IMR-90 (cell line): ENCODE measurements around the gene CCNO. TPM values are rescaled to one million over a fixed set of nuclear protein-coding genes. Genes with fewer than 3 reads are reported as not detected.

Experiments used
- ATAC-seq: fragments of 200-7000 bp; cut with Tn5 transposase; 2 replicates; pipeline ENCODE4 v1.9.1; 2020; ENCODE audit warnings: low read depth, mild to moderate bottlenecking, moderate library complexity
- BruUV-seq: library from RNA; stranded (reverse); fragments of 400-500 nt; replicated peaks from 2 replicates; lab custom pipeline; 2021; lab: Mats Ljungman, UMichigan
- CTCF ChIA-PET: fragments of 300-600 bp; formaldehyde crosslinking; extraction: SDS; loops from one replicate; lab custom pipeline; 2021; ENCODE audit warnings: antibody characterized with exemption; lab: Yijun Ruan, JAX
- POLR2A ChIA-PET: fragments of 300-600 bp; sonication (Branson Sonifier 250); formaldehyde crosslinking; loops from one replicate; lab custom pipeline; 2022; ENCODE audit warnings: antibody characterized with exemption; ENCODE audit not compliant: unreplicated experiment; lab: Charles Lee
- DNase-seq: peaks from one replicate; pipeline ENCODE4 v3.0.0; 2013
- H2AFZ ChIP-seq: replicated peaks from 2 replicates; pipeline ENCODE3; 2013; ENCODE audit warnings: low read length, mild to moderate bottlenecking; ENCODE audit not compliant: poor library complexity
- H2AK5ac ChIP-seq: 2 replicates; pipeline ENCODE4 v1.6.1; 2013; ENCODE audit warnings: low read depth, low read length, inconsistent platforms
- H2AK9ac ChIP-seq: replicated peaks from 2 replicates; pipeline ENCODE3; 2013; ENCODE audit warnings: mild to moderate bottlenecking, low read depth, low read length, moderate library complexity; ENCODE audit not compliant: poor library complexity
- H2BK120ac ChIP-seq: 2 replicates; pipeline ENCODE4 v1.6.1; 2013; ENCODE audit warnings: low read depth, low read length, inconsistent platforms
- H2BK15ac ChIP-seq: 3 replicates; pipeline ENCODE4 v1.6.1; 2013; ENCODE audit warnings: low read depth, low read length, inconsistent platforms
- H2BK20ac ChIP-seq: 2 replicates; pipeline ENCODE4 v1.6.1; 2013; ENCODE audit warnings: low read depth, mild to moderate bottlenecking, inconsistent platforms, low read length, moderate library complexity
- H2BK5ac ChIP-seq: 2 replicates; pipeline ENCODE4 v1.6.1; 2013; ENCODE audit warnings: mild to moderate bottlenecking, low read depth, low read length, inconsistent platforms; ENCODE audit not compliant: poor library complexity, severe bottlenecking
- H3K14ac ChIP-seq: replicated peaks from 2 replicates; pipeline ENCODE4 v1.6.1; 2013; ENCODE audit warnings: low read depth, low read length, inconsistent platforms
- H3K18ac ChIP-seq: 2 replicates; pipeline ENCODE4 v1.6.1; 2013; ENCODE audit warnings: low read depth, low read length, control low read depth
- H3K23ac ChIP-seq: 2 replicates; pipeline ENCODE4 v1.6.1; 2013; ENCODE audit warnings: low read depth, low read length, inconsistent platforms
- H3K27ac ChIP-seq: 2 replicates; pipeline ENCODE4 v1.5.1; 2013; ENCODE audit warnings: mild to moderate bottlenecking, control low read depth, low read length; ENCODE audit not compliant: insufficient read depth
- H3K27me3 ChIP-seq: 2 replicates; pipeline ENCODE4 v1.6.1; 2013; ENCODE audit warnings: low read length; ENCODE audit not compliant: control insufficient read depth, insufficient read depth
- H3K36me3 ChIP-seq: 2 replicates; pipeline ENCODE4 v1.6.1; 2013; ENCODE audit warnings: low read length, mixed read lengths; ENCODE audit not compliant: control insufficient read depth, insufficient read depth
- H3K4ac ChIP-seq: 2 replicates; pipeline ENCODE4 v1.6.1; 2013; ENCODE audit warnings: low read depth, low read length, inconsistent platforms
- H3K4me1 ChIP-seq: 2 replicates; pipeline ENCODE4 v1.6.1; 2013; ENCODE audit warnings: low read length, mixed read lengths; ENCODE audit not compliant: control insufficient read depth, insufficient read depth
- H3K4me2 ChIP-seq: 2 replicates; pipeline ENCODE4 v1.6.1; 2013; ENCODE audit warnings: low read depth, mild to moderate bottlenecking, control low read depth, low read length, moderate library complexity
- H3K4me3 ChIP-seq: 2 replicates; pipeline ENCODE4 v1.5.1; 2013; ENCODE audit warnings: low read depth, mild to moderate bottlenecking, control low read depth, low read length, moderate library complexity; ENCODE audit not compliant: insufficient read depth
- H3K56ac ChIP-seq: 2 replicates; pipeline ENCODE4 v1.6.1; 2013; ENCODE audit warnings: low read length, inconsistent platforms; ENCODE audit not compliant: insufficient read depth; ENCODE audit errors: extremely low read depth
- H3K79me1 ChIP-seq, 2 experiments: 2 replicates each; pipeline ENCODE4 v1.6.1; 2013; ENCODE audit warnings: low read length in 2 of 2, inconsistent platforms in 1 of 2, low read depth in 1 of 2
- H3K9ac ChIP-seq: 2 replicates; pipeline ENCODE4 v1.6.1; 2013; ENCODE audit warnings: low read depth, low read length, control low read depth
- H3K9me1 ChIP-seq: 2 replicates; pipeline ENCODE4 v1.6.1; 2013; ENCODE audit warnings: low read length, inconsistent platforms; ENCODE audit not compliant: insufficient read depth
- H3K9me3 ChIP-seq: 2 replicates; pipeline ENCODE4 v1.6.1; 2013; ENCODE audit warnings: low read length; ENCODE audit not compliant: control insufficient read depth, insufficient read depth
- H4K20me1 ChIP-seq: 2 replicates; pipeline ENCODE4 v1.6.1; 2013; ENCODE audit warnings: low read length, inconsistent platforms; ENCODE audit not compliant: insufficient read depth
- H4K5ac ChIP-seq: 2 replicates; pipeline ENCODE4 v1.6.1; 2013; ENCODE audit warnings: mild to moderate bottlenecking, low read depth, low read length, control low read depth
- H4K8ac ChIP-seq, 2 experiments: 2 replicates each; pipeline ENCODE4 v1.6.1; 2013; ENCODE audit warnings: low read depth in 2 of 2, low read length in 2 of 2, control low read depth in 1 of 2, inconsistent platforms in 1 of 2
- H4K91ac ChIP-seq: 2 replicates; pipeline ENCODE4 v1.6.1; 2013; ENCODE audit warnings: low read depth, low read length, inconsistent platforms; ENCODE audit not compliant: insufficient read depth
- CHD1 ChIP-seq: IDR thresholded peaks from 2 replicates; pipeline ENCODE4 v1.6.1; 2012; ENCODE audit warnings: low read depth, low read length, improper control_type of control experiment
- POLR2A ChIP-seq: IDR thresholded peaks from 2 replicates; pipeline ENCODE4 v1.6.1; 2012; ENCODE audit warnings: mild to moderate bottlenecking, low read depth, low read length
- RAD21 ChIP-seq: IDR thresholded peaks from 2 replicates; pipeline ENCODE4 v1.6.1; 2012; ENCODE audit warnings: low read length, improper control_type of control experiment
- WGBS, 2 experiments: methylation state at CpG; one replicate each; pipeline versions ENCODE4 v1.1.5 to v1.1.7; 2013; ENCODE audit warnings: missing lambda C conversion rate in 2 of 2; ENCODE audit not compliant: insufficient read length in 1 of 2; ENCODE audit errors: extremely low coverage in 2 of 2; 5-methylcytosine and 5-hydroxymethylcytosine counted together
- dilution Hi-C: fragments of 300-500 bp; cut with HindIII; formaldehyde crosslinking; loops from one replicate; pipeline ENCODE4 v1.14.3; 2018; ENCODE audit warnings: low sequenced_read_pairs; ENCODE audit not compliant: unreplicated experiment
- in situ Hi-C: fragments of 300-500 bp; cut with MboI; formaldehyde crosslinking; loops from 3 replicates; pipeline ENCODE4 v1.14.3; 2019; ENCODE audit warnings: low sequenced_read_pairs, inconsistent platforms, mixed read lengths
- intact Hi-C: fragments of 100-400 bp; cut with micrococcal nuclease; formaldehyde crosslinking; loops from 2 replicates; pipeline ENCODE4 v1.10.0; 2022
- polyA plus RNA-seq, 3 experiments: library from polyadenylated mRNA; depleted of rRNA; stranded (reverse); fragments of >200 nt; gene quantifications; 2 replicates each; pipeline ENCODE4 v1.2.3, GENCODE V29; 2012; ENCODE audit warnings: low replicate concordance in 1 of 3
- total RNA-seq: library from RNA; depleted of rRNA; stranded (reverse); fragments of >200 nt; gene quantifications from 2 replicates; pipeline ENCODE4 v1.2.3, GENCODE V29; 2012
- TF ChIP-seq, protein P1 (sequence below): conservative IDR thresholded peaks from 2 replicates; pipeline ENCODE4 v1.5.1; 2012; ENCODE audit warnings: mild to moderate bottlenecking, low read depth, low read length, improper control_type of control experiment

CCNO gene
- total and polyA plus RNA-seq, 2 of the 4 experiments (the other 2 are of a cell fraction), result 0.09 TPM; not detected in 1

DNA sequence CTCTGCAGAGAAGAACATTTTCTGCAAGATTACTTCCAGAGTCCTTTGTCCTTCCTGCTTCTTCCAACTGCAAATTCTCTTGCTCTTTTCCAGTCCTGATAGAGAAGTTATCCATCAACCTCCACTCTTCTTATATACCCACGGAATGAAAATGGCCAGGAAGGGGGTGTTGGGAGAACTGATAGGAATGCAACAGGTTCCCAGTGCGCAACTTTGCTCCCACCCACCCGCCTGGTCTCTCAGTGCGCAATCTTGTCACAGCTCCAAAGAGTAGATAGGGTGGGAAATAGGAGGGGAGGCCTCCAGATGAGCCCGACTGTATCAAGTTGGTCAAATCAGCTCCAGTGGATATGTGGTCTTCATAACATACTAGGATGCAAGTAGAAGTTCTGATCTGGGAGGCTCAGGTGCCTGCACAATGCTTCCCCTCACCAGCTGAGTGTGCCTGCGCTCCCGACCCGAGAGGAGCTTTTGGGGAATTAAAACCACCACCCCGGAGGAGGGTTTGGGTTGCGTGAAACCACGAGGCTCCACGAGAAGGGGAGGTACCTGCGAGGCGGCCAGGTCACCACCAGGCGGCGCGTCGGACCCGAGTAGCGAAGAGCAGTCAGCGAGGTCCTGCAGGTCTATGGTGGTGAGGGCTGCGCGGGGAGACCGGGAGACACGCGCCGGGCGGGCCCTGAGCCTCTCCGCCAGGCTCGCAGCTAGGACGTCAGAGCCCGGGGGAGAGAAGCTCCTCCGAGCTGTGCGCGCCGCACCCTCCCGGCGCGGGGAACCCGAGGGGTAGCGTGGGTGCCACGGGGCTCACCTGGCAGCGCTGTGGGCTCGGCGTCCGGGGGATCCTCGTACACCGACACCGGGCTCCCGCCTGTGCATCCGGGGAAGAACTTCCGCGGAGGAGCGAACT, 7.1 kb downstream of the CCNO start:
- H3K27ac ChIP-seq, result no peak overlapping the region
- no peak overlapping the region for H2BK20ac ChIP-seq
- no peak overlapping the region for H4K5ac ChIP-seq
- ATAC-seq (peak; percentile 62), DNase-seq (peak; percentile 16)
- peaks cover 12% of the 10 kb centered on the region for H3K9me3 ChIP-seq
- dilution Hi-C loops (no loop called here), intact Hi-C loops (no loop called here), in situ Hi-C loops (no loop called here)
- peak overlapping the region; percentile 77 for H2AFZ ChIP-seq
- H3K79me1 ChIP-seq, result no peaks in the 10 kb centered on the region
- H2BK15ac ChIP-seq, result no peak overlapping the region
- no TSS peak for BruUV-seq
- no peak overlapping the region for H2BK5ac ChIP-seq
- WGBS, 2 experiments, result 3% methylated on average over 20 of the region's 54 CpGs; no CpG with 5 or more reads in 1 of the 2 experiments
- H4K20me1 ChIP-seq, result peaks cover 34% of the 10 kb centered on the region; the same call in 1 of the 2 replicates
- no peak overlapping the region for H2AK9ac ChIP-seq
- POLR2A ChIA-PET, result no interaction called here
- no peak overlapping the region for H3K56ac ChIP-seq
- no peaks in the 10 kb centered on the region for H3K9me1 ChIP-seq
- no peak overlapping the region for H3K14ac ChIP-seq
- no peak overlapping the region for H3K4me2 ChIP-seq
- H4K8ac ChIP-seq, result no peak overlapping the region
- no peak overlapping the region for H2AK5ac ChIP-seq
- H3K9ac ChIP-seq, result no peak overlapping the region
- H2BK120ac ChIP-seq, result no peak overlapping the region
- no peak overlapping the region for H3K18ac ChIP-seq
- no peaks in the 10 kb centered on the region for H3K4me1 ChIP-seq
- CTCF ChIA-PET, result interaction anchor here (1.8 kb wide), 1 partner anchor 12 kb away, joined by 5 read pairs; no protein-coding TSS in a partner anchor
- no peak overlapping the region for H3K23ac ChIP-seq
- TF ChIP-seq, protein P1, sequence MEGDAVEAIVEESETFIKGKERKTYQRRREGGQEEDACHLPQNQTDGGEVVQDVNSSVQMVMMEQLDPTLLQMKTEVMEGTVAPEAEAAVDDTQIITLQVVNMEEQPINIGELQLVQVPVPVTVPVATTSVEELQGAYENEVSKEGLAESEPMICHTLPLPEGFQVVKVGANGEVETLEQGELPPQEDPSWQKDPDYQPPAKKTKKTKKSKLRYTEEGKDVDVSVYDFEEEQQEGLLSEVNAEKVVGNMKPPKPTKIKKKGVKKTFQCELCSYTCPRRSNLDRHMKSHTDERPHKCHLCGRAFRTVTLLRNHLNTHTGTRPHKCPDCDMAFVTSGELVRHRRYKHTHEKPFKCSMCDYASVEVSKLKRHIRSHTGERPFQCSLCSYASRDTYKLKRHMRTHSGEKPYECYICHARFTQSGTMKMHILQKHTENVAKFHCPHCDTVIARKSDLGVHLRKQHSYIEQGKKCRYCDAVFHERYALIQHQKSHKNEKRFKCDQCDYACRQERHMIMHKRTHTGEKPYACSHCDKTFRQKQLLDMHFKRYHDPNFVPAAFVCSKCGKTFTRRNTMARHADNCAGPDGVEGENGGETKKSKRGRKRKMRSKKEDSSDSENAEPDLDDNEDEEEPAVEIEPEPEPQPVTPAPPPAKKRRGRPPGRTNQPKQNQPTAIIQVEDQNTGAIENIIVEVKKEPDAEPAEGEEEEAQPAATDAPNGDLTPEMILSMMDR, result peak; percentile 37
- TF ChIP-seq RAD21, result peak; percentile 39
- TF ChIP-seq POLR2A, result no peak
- TF ChIP-seq CHD1, result no peak
- no peaks in the 10 kb centered on the region for H3K36me3 ChIP-seq
- no peak overlapping the region for H4K91ac ChIP-seq
- no peak overlapping the region for H3K4me3 ChIP-seq
- no peak overlapping the region for H3K4ac ChIP-seq
- peaks cover 96% of the 10 kb centered on the region for H3K27me3 ChIP-seq
